ENCODE measurements around the gene PRPS1L1.

Gene PRPS1L1

DNA sequence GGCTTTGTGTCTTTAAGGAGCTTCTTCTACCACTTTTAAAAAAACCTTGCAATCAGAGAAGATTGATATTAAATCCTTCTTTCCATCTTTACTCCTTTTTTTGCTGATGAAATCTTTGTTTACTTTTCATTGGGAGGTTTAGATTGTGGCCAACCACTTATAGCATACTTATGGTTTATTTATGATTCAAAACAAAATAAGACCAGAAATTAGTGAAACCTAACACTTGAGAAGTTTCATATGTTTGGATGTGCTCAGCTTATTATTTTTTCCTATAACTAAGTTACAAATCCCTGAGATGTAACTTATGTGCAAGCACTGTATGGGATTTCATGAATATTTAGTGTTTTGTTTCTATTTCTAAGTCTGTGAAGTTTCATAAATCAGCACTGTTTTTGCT lies 13.5 kb upstream of the PRPS1L1 start:
- Histone ChIP-seq H3K36me3 (ENCODE audit: insufficient read depth, low read length) (no peaks in the 10 kb centered on the region), H3K4me1 (ENCODE audit: insufficient read depth, low read length) (no peaks in the 10 kb centered on the region), H3K27ac (ENCODE audit: low read depth, low read length) (no peak overlapping the region), H3K4me3 (ENCODE audit: low read length) (no peak overlapping the region), H3K9me3 (ENCODE audit: insufficient read depth, low read depth, low read length) (no peaks in the 10 kb centered on the region), H3K27me3 (ENCODE audit: insufficient read depth, low read length) (no peaks in the 10 kb centered on the region), H3K9ac (ENCODE audit: low read depth, low read length) (no peak overlapping the region)

DNA sequence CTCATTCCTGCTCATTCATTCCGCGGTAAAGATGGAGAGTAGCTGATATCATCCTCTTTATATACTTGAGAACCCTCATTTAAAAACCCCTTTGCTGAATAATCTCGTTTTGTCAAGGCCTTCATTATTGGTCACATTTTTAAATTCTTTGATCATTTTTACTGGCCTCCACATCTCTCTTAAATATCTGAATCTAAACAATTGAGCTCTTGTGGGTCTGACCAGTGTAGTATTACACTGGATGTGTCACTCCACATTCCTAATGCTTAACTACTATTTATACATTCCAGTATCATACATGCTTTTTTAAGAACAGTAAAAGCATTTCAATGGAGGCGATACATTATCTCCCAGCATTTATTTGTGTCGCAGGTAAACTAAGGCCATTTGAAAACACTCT lies 12.6 kb upstream of the PRPS1L1 start:
- 95% methylated on average over 5 of the region's 5 CpGs for WGBS
- Histone ChIP-seq H3K9ac (ENCODE audit: low read depth, low read length) (no peak overlapping the region), H3K36me3 (ENCODE audit: insufficient read depth, low read length) (no peaks in the 10 kb centered on the region), H3K4me3 (ENCODE audit: low read length) (no peak overlapping the region), H3K27me3 (ENCODE audit: insufficient read depth, low read length) (no peaks in the 10 kb centered on the region), H3K27ac (ENCODE audit: low read depth, low read length) (no peak overlapping the region), H3K4me1 (ENCODE audit: insufficient read depth, low read length) (no peaks in the 10 kb centered on the region), H3K9me3 (ENCODE audit: insufficient read depth, low read depth, low read length) (no peaks in the 10 kb centered on the region)

GRCh38 chr7:18038382-18038781 lies 10.7 kb upstream of the PRPS1L1 start:
- no peaks in the 10 kb centered on the region for H3K36me3 ChIP-seq (ENCODE audit: insufficient read depth, low read length)
- H3K27ac ChIP-seq (ENCODE audit: low read depth, low read length): no peak overlapping the region
- H3K9ac ChIP-seq (ENCODE audit: low read depth, low read length): no peak overlapping the region
- H3K27me3 ChIP-seq (ENCODE audit: insufficient read depth, low read length): no peaks in the 10 kb centered on the region
- H3K4me3 ChIP-seq (ENCODE audit: low read length): no peak overlapping the region
- no peaks in the 10 kb centered on the region for H3K4me1 ChIP-seq (ENCODE audit: insufficient read depth, low read length)
- no peaks in the 10 kb centered on the region for H3K9me3 ChIP-seq (ENCODE audit: insufficient read depth, low read depth, low read length)

- Histone ChIP-seq H3K27me3 (ENCODE audit: insufficient read depth, low read length) (no peaks in the 10 kb centered on the region), H3K9me3 (ENCODE audit: insufficient read depth, low read depth, low read length) (no peaks in the 10 kb centered on the region), H3K9ac (ENCODE audit: low read depth, low read length) (no peak overlapping the region), H3K4me1 (ENCODE audit: insufficient read depth, low read length) (no peaks in the 10 kb centered on the region), H3K27ac (ENCODE audit: low read depth, low read length) (no peak overlapping the region), H3K36me3 (ENCODE audit: insufficient read depth, low read length) (no peaks in the 10 kb centered on the region), H3K4me3 (ENCODE audit: low read length) (no peak overlapping the region)
- WGBS: 90% methylated on average over 3 of the region's 3 CpGs
These were observed 10.0 kb upstream of the PRPS1L1 start for GRCh38 chr7:18037609-18038008.

- Histone ChIP-seq H3K9ac (ENCODE audit: low read depth, low read length) (no peak overlapping the region), H3K9me3 (ENCODE audit: insufficient read depth, low read depth, low read length) (no peaks in the 10 kb centered on the region), H3K4me3 (ENCODE audit: low read length) (no peak overlapping the region), H3K27ac (ENCODE audit: low read depth, low read length) (no peak overlapping the region), H3K27me3 (ENCODE audit: insufficient read depth, low read length) (no peaks in the 10 kb centered on the region), H3K4me1 (ENCODE audit: insufficient read depth, low read length) (no peaks in the 10 kb centered on the region), H3K36me3 (ENCODE audit: insufficient read depth, low read length) (no peaks in the 10 kb centered on the region)
- WGBS: 96% methylated on average over 3 of the region's 3 CpGs
These were observed 9.1 kb upstream of the PRPS1L1 start for GRCh38 chr7:18036783-18037182.

GRCh38 chr7:18030758-18031157 lies 3.1 kb upstream of the PRPS1L1 start:
- no peak overlapping the region for H3K27ac ChIP-seq (ENCODE audit: low read depth, low read length)
- H3K36me3 ChIP-seq (ENCODE audit: insufficient read depth, low read length): no peaks in the 10 kb centered on the region
- H3K9me3 ChIP-seq (ENCODE audit: insufficient read depth, low read depth, low read length): no peaks in the 10 kb centered on the region
- H3K27me3 ChIP-seq (ENCODE audit: insufficient read depth, low read length): no peaks in the 10 kb centered on the region
- 100% methylated on average over 1 of the region's 1 CpG for WGBS
- H3K4me1 ChIP-seq (ENCODE audit: insufficient read depth, low read length): no peaks in the 10 kb centered on the region
- H3K9ac ChIP-seq (ENCODE audit: low read depth, low read length): no peak overlapping the region
- H3K4me3 ChIP-seq (ENCODE audit: low read length): no peak overlapping the region

DNA sequence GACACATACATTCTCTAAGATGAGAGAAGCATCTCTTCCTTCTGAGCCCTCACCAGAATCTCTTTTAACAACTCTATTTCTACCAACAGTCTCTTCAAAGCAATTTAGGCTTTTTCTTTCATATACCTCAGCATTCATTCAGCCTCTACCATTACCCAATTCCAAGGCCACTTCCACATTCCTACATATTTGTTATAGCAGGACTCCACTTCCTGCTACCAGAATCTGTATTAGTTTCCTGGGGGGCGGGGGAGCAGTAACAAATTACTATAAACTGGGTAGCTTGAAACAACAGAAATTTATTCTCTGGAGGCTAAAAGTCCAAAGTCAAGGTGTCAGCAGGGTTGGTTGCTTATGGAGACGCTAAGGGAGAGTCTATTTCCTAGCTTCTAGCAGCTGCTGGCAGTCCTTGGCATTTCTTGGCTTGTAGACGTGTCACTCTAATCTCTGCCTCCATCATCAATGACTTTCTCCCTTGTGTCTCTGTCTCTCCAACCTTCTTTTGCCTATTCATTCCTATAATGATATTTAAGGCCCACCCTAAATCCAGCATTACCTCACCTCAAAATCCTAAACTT lies 7.4 kb downstream of the PRPS1L1 start:
- WGBS: 87% methylated on average over 3 of the region's 3 CpGs
- H3K4me1 ChIP-seq (ENCODE audit: insufficient read depth, low read length): peaks cover 7% of the 10 kb centered on the region; the same call in 1 of the 2 replicates
- H3K27me3 ChIP-seq (ENCODE audit: insufficient read depth, low read length): no peaks in the 10 kb centered on the region
- H3K27ac ChIP-seq (ENCODE audit: low read depth, low read length): no peak overlapping the region
- no peaks in the 10 kb centered on the region for H3K9me3 ChIP-seq (ENCODE audit: insufficient read depth, low read depth, low read length)
- no peak overlapping the region for H3K9ac ChIP-seq (ENCODE audit: low read depth, low read length)
- H3K36me3 ChIP-seq (ENCODE audit: insufficient read depth, low read length): no peaks in the 10 kb centered on the region
- no peak overlapping the region for H3K4me3 ChIP-seq (ENCODE audit: low read length)

GRCh38 chr7:18019555-18019954 lies 8.1 kb downstream of the PRPS1L1 start:
- Histone ChIP-seq H3K36me3 (ENCODE audit: insufficient read depth, low read length) (no peaks in the 10 kb centered on the region), H3K4me3 (ENCODE audit: low read length) (no peak overlapping the region), H3K27ac (ENCODE audit: low read depth, low read length) (no peak overlapping the region), H3K4me1 (ENCODE audit: insufficient read depth, low read length) (peaks cover 7% of the 10 kb centered on the region; the same call in 1 of the 2 replicates), H3K27me3 (ENCODE audit: insufficient read depth, low read length) (no peaks in the 10 kb centered on the region), H3K9ac (ENCODE audit: low read depth, low read length) (no peak overlapping the region), H3K9me3 (ENCODE audit: insufficient read depth, low read depth, low read length) (no peaks in the 10 kb centered on the region)
- WGBS: 82% methylated on average over 1 of the region's 1 CpG

- Histone ChIP-seq H3K4me3 (ENCODE audit: low read length) (no peak overlapping the region), H3K27ac (ENCODE audit: low read depth, low read length) (no peak overlapping the region)
- 85% methylated on average over 5 of the region's 5 CpGs for WGBS
These were observed 9.1 kb downstream of the PRPS1L1 start for GRCh38 chr7:18018296-18019215.

GRCh38 chr7:18016547-18017444 lies 10.8 kb downstream of the PRPS1L1 start:
- Histone ChIP-seq H3K27ac (ENCODE audit: low read depth, low read length) (no peak overlapping the region), H3K9ac (ENCODE audit: low read depth, low read length) (no peak overlapping the region), H3K27me3 (ENCODE audit: insufficient read depth, low read length) (no peaks in the 10 kb centered on the region), H3K36me3 (ENCODE audit: insufficient read depth, low read length) (no peaks in the 10 kb centered on the region), H3K4me3 (ENCODE audit: low read length) (no peak overlapping the region), H3K9me3 (ENCODE audit: insufficient read depth, low read depth, low read length) (no peaks in the 10 kb centered on the region), H3K4me1 (ENCODE audit: insufficient read depth, low read length) (peaks cover 7% of the 10 kb centered on the region; the same call in 1 of the 2 replicates)
- WGBS: 97% methylated on average over 7 of the region's 9 CpGs

More at GRCh38 chr7:18018296-18019215, 9.1 kb downstream of the PRPS1L1 start:
- no peaks in the 10 kb centered on the region for H3K9me3 ChIP-seq (ENCODE audit: insufficient read depth, low read depth, low read length)
- no peak overlapping the region for H3K9ac ChIP-seq (ENCODE audit: low read depth, low read length)
- no peaks in the 10 kb centered on the region for H3K27me3 ChIP-seq (ENCODE audit: insufficient read depth, low read length)
- no peaks in the 10 kb centered on the region for H3K36me3 ChIP-seq (ENCODE audit: insufficient read depth, low read length)
- peaks cover 7% of the 10 kb centered on the region; the same call in 1 of the 2 replicates for H3K4me1 ChIP-seq (ENCODE audit: insufficient read depth, low read length)

- H3K9me3 ChIP-seq (ENCODE audit: insufficient read depth, low read depth, low read length): no peaks in the 10 kb centered on the region
- no peaks in the 10 kb centered on the region for H3K36me3 ChIP-seq (ENCODE audit: insufficient read depth, low read length)
- H3K27me3 ChIP-seq (ENCODE audit: insufficient read depth, low read length): no peaks in the 10 kb centered on the region
- no peak overlapping the region for H3K9ac ChIP-seq (ENCODE audit: low read depth, low read length)
- no peak overlapping the region for H3K27ac ChIP-seq (ENCODE audit: low read depth, low read length)
- no peak overlapping the region for H3K4me3 ChIP-seq (ENCODE audit: low read length)
- H3K4me1 ChIP-seq (ENCODE audit: insufficient read depth, low read length): no peaks in the 10 kb centered on the region
These were observed 13.7 kb downstream of the PRPS1L1 start for GRCh38 chr7:18013936-18014335.
